GM21619 (cell line): Measurements from ENCODE around the gene PLCH1.
A peak's percentile ranks its signal among the peaks of the same experiment; 100 is the strongest.

ENCODE experiments used
- ATAC-seq: cut with Tn5 transposase; IDR thresholded peaks from one replicate; pipeline ENCODE4 v1.9.1; 2021; ENCODE audit not compliant: unreplicated experiment

Gene PLCH1

DNA sequence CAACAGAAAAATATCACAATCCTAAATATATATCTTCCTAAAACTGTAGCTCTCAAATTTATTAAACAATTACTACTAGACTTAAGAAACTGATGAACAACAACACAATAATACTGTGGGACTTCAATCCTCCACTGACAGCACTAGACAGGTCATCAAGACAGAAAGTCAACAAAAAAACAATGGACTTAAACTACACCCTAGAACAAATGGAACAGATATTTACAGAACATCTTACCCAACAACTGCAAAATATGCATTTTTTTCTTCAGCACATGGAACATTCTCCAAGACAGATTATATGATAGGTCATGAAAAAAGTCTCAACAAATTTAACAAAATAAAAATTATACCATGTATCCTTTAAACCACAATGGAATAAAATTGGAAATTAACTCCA, 133.4 kb downstream of the PLCH1 start:
- ATAC-seq = no peak

DNA sequence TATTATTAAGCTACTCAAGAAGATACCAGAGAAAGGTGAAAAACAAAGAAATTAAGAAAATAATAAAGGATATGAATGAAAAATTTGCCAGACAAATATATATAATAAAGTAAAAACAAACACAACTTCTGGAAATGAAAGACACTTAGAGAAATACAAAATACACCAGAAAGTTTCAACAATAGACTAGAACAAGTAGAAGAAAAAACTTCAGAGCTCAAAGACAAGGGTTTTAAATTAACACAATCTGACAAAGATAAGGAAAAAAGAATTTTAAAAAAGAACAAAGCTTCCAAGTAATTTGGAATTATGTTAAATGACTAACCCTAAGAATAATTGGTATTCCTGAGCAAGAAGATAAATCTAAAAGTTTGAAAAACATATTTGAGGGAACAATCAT, 135.3 kb downstream of the PLCH1 start:
- no peak for ATAC-seq

DNA sequence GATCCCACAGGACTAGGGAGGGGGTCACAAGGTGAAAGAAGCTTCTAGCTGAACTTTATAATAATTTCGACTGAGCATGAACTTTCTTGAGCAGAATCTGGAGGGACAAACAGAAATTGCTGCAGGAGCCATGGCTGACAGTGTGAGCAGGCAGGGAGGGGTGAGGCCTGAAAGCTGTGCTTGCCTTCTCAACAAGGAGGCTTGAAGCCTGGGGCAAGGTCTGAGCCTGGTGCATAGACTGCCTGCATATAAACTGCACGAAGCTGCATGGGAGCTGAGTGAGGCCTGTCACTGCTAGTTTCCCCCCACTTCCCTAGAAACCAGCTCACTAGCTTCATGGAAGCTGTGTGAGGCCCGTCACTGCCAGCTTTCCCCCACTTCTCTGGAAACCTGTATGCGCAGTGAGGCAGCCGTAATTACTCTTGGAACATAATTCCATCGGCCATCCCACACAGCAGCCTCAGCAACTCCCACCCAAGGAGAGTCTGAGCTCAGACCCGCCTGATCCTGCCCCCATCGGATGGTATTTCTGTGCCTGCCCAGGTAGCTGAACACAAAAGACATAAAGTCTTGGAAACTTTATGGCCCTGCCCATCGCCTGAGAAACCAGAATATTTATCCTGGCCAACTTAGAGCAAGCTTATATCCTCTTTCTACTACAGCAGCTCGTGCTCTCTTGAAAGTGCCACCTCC, 136.5 kb downstream of the PLCH1 start:
- no peak for ATAC-seq

DNA sequence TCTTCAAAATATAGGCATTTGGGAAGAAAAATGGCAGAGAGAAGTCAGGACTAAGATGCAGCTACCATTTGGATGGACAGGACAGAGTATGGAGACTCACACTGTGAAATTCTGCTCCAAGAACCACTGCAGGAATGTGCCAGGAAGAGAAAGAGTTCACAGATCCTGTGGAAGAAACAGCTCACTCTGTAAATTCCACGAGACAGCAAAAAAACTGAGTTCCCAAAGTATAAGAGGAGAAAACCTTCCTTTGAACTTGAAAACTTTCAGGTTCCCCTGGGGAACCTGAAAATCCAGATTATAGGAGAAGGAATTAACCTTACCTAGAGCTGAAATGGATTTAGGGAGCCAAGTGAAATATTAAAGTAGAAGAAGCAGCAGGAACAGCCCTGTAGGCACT, 137.1 kb downstream of the PLCH1 start:
- no peak for ATAC-seq

DNA sequence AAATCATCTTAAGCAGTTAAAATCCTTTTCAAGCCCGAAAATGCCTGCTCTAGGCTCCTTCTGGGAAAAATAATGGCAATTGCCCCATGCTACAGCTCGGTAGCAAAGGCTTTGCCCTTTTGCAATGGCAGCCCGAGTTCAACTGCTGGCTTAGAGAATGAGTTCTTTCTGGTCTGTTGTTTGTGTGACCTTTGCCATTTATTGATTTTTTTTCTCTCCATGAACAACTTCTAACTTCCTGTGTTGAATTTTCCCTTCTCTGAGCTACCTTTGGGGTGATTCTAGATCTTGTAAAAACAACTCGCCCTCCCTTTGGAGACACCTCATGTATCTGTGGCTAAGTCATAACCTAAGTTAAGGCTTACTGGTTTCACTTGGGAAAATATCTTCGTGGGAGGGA, 139.3 kb downstream of the PLCH1 start:
- ATAC-seq = no peak

DNA sequence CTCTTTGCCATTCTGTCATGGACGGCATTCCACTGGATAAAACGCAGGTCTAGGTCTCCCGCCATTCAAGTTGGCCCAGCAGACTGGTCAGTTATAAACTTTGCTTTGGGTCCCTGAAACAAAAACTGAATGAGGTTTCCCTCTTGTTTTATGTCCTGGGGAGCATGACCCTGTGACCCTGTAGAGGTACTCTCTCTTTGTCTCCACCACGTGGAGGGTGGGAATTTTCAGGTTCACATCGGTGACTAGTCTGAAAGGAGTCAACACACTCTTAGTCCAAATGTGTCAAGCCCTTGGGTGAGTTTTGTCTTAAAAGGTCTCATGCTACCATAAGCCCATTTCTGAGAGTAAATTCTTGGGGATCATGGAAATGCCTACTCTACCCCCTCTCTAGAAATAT, 139.9 kb downstream of the PLCH1 start:
- no peak for ATAC-seq

DNA sequence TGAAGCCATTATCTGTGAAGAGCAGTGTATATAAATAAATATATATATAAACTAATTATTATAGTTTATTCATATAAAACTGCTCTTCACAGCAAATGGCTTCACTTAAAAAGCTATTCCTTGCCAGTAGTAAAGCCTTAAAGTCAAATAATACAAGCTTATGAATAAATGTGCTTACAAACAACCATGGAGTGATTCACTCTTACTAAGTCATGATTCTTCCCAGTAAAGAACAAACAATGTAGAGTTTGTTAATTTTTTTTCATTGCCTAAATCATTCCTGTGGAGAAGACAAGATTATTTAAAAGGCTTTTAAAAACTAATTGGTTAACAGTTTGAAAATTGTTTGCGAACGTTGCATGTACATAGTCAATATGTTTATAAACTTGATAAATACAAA, 140.7 kb downstream of the PLCH1 start:
- no peak for ATAC-seq

DNA sequence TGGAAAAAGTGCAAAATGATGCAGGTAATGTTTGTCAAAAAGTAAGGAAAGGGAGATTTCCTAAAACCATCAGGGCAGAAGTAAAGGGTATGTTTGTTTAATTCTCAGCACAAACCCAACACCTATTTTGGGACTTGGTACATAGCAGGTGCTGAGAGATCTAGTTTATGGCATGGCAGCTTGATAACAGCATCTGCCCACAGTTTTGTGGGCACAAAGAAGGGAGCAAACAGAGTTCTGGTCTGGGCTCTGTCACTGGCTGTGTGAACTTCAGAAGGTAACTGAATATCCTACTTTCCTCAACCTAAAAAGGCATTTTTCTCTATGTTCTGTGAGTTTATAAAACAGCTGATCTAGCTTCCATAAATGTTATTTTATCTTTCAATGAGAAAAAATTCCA, 141.6 kb downstream of the PLCH1 start:
- ATAC-seq = no peak

DNA sequence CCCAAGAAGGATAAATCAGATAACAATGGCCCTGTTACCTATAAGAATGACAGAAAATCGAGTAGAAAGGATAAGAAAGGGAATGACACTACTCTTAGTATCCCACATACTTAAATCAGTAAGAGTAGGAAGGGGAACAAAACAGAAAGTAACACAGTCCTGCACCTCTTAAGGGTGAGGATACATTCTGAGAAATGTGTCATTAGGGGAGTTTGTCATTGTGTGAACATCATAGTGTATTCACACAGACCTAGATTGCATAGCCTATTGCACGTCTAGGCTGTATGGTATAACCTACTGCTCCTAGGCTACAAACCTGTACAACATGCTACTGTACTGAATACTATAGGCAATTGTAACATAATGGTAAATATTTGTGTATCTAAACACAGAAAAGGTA, 142.6 kb downstream of the PLCH1 start:
- no peak for ATAC-seq

DNA sequence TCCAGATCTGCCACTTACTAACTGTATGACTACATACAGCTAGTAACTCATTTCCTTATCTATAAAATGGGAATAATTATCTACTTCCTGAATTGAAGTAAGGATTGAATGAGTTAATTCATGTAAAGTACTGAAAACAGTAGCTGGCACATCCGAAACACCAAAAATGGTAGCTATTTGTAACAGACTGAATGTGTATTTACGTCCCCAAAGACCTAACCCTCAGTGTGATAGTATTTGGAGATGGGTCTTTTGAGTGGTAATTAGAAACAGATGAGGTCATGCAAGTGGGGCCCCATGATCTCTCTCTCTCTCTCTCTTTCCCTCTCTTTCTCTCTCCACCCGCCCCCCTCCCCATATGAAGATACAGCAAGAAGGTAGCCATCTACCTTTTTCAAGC, 146.2 kb downstream of the PLCH1 start:
- ATAC-seq = no peak

DNA sequence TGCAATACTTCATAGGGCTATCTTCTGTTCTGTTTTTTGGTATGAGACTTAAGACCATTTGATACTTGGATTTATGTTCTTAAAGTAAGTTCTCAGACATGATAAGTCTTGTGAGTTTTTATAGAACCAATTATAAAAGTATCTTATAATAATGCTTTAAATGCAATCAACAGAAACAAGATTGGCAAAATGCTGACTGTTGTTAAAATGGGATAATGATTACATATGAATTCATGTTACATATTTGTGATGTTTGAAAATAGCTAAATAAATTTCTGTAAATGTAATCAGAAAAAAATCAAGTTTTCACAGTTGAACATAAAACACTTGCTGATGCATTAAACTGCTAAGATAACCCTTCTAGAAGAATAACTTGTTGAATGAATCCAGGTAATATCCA, 148.3 kb downstream of the PLCH1 start:
- ATAC-seq = no peak

DNA sequence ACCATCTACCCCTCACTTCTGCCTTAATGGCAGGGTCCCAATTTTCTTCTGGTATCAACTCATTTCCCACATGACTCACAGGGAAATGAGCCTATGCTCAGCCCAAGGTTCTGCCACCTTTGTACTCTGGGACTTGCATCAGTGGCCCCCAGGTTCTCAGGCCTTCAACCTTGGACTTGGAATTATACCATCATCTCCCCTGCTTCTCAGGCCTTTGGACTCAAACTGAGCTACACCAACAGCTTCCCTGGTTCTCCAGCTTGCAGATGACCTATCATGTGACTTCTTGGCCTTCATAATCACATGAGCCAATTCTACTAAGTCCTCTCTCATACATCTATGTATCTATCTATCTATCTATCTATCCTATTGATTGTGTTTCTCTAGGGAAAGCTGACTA, 149.5 kb downstream of the PLCH1 start:
- ATAC-seq = no peak

DNA sequence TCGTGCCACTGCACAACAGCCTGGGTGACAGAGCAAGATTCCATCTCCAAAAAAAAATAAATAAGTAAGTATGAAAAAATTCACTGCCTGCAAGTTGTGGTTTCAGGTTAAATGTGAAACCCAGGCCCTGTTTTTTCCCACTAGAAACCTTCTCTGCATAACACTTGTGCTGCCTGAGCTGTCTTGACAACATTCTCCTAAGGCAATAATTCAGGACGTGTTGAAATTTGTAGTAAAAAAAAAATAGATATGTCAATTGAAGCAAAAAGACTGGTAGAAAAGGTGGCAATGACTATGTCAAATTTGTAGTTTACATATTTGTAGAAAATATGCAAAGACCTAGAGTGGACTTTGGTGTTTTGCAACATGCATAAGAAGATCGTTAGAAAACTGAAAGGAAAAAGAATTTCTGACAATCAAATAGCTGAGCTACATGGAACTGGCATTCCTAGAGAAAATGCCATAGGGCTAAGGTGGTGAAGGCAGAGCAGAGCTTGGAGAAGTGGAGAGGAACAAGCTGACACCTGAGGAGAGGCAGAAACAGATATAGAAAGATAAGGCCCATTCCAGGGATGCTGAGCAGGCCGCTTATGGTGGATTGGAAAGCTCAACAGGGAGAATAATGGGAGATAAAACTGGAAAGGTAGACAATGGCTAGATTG, 150.2 kb downstream of the PLCH1 start:
- no peak for ATAC-seq

DNA sequence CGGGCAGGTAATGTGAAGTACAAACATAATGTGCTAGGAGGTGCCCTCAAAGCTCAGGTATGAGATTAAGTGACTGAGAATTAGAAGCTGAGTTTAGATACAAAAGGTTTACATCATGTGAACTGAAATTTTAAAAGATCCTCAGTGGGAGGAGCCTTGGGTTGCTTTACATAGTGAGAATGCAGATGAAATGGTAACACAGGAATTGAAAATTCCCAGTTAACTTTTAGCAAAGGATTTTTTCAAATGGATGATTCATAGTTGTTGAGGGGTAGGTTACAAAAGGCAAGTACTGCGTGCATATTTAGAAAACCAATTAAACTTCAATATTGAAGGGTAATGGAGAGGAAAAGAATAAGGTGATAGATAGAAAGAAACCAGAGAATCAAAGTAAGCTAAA, 157.3 kb downstream of the PLCH1 start:
- ATAC-seq = no peak

DNA sequence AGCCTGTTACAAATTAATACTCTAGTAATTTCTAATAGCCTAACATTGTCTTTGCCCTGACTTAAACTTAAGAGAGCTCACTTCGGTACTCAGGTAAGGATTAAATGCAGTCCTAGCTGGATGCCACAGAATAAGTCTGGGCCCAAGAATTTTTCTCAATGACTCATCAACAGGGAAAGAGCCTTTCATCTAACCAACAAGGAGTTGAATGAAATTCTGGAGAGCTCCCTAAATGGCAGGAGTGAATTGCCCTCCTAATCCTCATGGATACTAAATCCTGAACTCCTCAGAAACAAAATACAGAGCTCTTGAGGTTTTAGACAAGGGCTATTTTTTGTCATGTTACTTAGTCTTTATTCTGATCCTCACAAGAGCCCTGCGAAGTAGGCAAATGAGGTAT, 159.5 kb downstream of the PLCH1 start:
- ATAC-seq = no peak

DNA sequence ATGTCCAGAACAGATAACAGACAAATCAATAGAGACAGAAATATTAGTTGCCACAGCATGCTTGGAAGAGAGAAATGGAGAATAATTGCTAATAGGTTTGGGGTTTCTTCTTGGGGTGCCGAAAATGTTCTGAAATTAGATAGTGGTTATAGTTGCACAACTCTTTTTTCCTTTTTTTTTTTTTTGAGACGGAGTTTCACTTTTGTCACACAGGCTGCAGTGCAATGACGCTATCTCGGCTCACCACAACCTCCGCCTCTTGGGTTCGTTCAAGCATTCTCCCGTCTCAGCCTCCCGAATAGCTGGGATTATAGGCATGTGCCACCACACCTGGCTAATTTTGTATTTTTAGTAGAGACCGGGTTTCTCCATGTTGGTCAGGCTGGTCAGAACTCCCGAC, 163.3 kb downstream of the PLCH1 start:
- no peak for ATAC-seq

DNA sequence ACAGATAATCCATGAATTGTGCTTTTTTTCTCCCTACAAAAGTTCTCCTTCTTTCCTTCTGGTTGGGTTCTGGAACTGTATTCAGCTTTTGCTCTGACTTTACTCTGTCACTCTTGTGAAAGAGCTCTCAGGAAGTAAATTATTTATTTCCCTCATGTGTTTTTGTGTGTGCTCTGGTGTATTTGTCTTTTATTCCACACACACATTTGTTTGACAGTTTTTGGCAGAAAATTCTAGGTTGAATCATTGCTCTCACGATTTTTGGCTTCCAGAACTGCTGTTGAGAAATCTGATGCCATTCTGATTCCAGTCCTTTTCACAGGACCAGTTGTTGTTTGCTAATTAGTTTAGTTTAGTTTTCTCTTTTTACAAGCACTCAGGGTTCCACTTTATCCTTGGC, 172.8 kb downstream of the PLCH1 start:
- no peak for ATAC-seq

DNA sequence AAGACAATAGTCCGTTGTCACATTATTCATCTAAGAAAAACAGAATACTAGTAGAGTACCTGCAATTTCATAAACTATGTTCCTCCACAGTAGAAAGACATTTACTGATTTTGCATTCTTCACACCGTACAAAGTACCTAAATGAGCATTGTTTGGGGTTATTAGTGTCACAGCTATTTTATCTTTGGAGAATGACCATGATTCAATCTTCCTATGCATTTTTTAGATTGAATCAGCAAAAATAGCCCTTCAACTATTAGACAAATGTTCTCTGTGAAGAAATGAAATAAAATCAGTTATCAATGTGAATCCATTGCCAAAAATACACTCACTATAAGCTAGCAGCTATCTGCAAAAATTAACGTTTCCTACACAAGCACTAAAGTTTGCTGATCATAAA, 176.6 kb downstream of the PLCH1 start:
- ATAC-seq = no peak

DNA sequence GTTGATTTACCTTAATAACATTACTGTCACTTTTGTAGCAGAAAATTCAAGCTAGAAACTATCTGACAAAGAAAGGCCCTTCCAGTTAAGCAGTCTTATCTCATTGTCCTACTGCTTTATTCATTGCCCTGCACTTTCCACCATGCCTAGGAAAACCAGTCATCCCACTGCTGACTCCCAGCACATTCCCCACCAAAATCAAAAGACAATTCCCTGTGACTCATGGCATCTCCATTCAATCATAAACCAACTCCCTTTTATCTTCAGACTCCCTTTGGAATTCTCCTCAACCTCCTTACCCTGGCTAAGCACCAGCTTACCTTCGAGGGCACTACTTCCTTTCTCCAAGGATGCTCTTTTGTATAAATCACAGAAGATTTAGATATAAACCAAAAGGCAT, 184.3 kb downstream of the PLCH1 start:
- no peak for ATAC-seq

DNA sequence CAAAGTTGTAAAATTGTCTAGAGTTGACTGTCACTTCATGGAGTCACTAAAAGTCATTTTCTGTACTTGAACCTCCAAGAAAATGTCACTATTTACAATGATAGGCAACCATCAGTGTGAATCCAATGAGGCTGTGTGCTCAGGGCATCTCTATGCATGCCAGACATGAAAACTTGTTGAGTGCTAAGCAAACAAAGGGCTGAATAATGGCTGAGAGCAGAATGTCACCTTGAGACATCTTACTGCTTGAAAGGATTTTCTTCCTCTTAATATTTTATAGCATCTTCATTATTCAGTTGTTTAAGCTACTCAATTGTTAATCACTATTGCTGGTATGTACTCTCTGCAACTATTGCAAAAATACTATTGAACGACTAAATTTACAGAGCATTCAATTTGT, 184.7 kb downstream of the PLCH1 start:
- no peak for ATAC-seq

DNA sequence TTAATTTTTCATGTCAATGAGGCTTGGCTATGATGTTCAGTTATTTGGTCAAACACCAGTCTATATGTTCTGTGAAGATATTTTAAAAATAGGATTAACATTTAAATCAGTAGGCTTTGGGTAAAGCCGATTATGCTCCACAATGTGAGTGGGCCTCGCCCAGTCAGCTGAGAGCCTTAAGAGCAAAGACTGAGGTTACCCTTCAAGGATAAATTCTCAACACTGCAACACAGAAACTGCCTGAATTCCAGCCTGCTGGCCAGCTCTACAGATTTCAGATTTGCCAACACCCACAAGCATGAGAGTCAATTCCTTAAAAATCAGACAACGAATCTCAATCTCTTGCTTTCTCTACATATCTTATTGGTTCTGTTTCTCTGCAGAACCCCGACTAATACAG, 188.3 kb downstream of the PLCH1 start:
- no peak for ATAC-seq

DNA sequence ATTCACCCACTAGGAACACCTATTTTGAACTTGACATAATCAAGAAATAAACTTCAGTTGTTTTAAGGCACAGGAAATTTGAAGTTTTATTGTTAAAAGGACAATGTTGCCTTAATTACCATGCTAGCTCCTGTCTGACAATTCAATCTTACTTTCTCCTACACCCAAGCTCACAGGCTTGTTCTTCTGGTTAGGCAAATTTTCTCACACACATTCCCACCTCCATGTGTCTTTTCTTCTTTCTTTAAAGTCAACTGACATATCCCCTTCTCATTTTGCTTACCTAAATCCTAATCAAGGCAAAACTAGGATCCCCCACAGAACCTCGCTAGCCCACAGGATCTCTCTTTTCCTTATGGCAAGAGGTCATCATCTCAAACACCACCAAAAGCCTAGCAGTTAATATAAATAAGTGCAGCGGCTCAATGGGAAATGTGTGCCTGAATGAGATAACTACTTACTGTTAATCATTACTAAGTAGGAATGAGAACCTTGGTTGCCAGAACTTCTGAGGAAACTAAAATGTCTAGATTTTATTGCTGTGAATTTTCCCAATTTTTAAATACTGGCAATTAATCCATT, 189.3 kb downstream of the PLCH1 start:
- peak; percentile 1 for ATAC-seq
